ENCODE data around the gene ZBTB5. TPM values are rescaled to one million over a fixed set of nuclear protein-coding genes. Genes with fewer than 3 reads are reported as not detected.
A peak's percentile ranks its signal among the peaks of the same experiment; 100 is the strongest.
"Not testable (repeated sequence)": the region's sequence is repeated elsewhere in the genome, so short reads cannot be mapped to it uniquely, and the experiment has no call there.

The ZBTB5 gene
- total RNA-seq, 4 donors from 2014 or later, result 9.1 to 15.1 (median 12.8) TPM

- Histone ChIP-seq H3K27me3 (no peaks in the 10 kb centered on the region), H3K27ac (peak overlapping the region in 3 of 4 donors; percentile 25 to 66 (median 50)), H3K4me1 (no peaks in the 10 kb centered on the region), H3K36me3 (no peaks in the 10 kb centered on the region), H3K4me3 (peak overlapping the region in 2 of 4 donors; percentile 33 to 39), H3K9me3 (no peaks in the 10 kb centered on the region)
- DNase-seq, result no peak
- no peak for TF ChIP-seq CTCF (IDR thresholded peaks at IDR 0.05)
- TF ChIP-seq POLR2A (IDR thresholded peaks at IDR 0.05), result no peak
Measured at GRCh38 chr9:37471942-37472684, 6.9 kb upstream of the ZBTB5 start.

- DNase-seq, result peak in 1 of 3 donors; percentile 61
Measured at GRCh38 chr9:37468620-37469019, 3.4 kb upstream of the ZBTB5 start.

GRCh38 chr9:37467530-37467929, 2.3 kb upstream of the ZBTB5 start:
- peak in 2 of 3 donors; percentile 53 to 67 for DNase-seq
- Histone ChIP-seq H3K4me1 (peaks cover 0 to 15% (median 0%) of the 10 kb centered on the region in 4 donors), H3K4me3 (peak overlapping the region in 1 of 4 donors; percentile 74), H3K27ac (peak overlapping the region in 2 of 4 donors; percentile 97 to 98)
- not testable (repeated sequence) for H3K27me3 ChIP-seq, H3K36me3 ChIP-seq, H3K9me3 ChIP-seq

More at GRCh38 chr9:37468620-37469019, 3.4 kb upstream of the ZBTB5 start:
- Histone ChIP-seq H3K9me3 (no peaks in the 10 kb centered on the region), H3K27me3 (no peaks in the 10 kb centered on the region), H3K4me3 (no peak overlapping the region), H3K36me3 (no peaks in the 10 kb centered on the region), H3K4me1 (peaks cover 0 to 4% (median 0%) of the 10 kb centered on the region in 4 donors), H3K27ac (no peak overlapping the region)
- TF ChIP-seq POLR2A (IDR thresholded peaks at IDR 0.05) (no peak), CTCF (IDR thresholded peaks at IDR 0.05) (no peak)

GRCh38 chr9:37466037-37466709, 923 bp upstream of the ZBTB5 start:
- TF ChIP-seq CTCF (IDR thresholded peaks at IDR 0.05) (no peak), POLR2A (IDR thresholded peaks at IDR 0.05) (peak in 1 of 2 donors; percentile 59)
- Histone ChIP-seq H3K27me3 (no peaks in the 10 kb centered on the region), H3K4me3 (peak overlapping the region; percentile 74 to 91 (median 82)), H3K27ac (peak overlapping the region; percentile 92 to 99 (median 98)), H3K4me1 (peaks cover 0 to 29% (median 0%) of the 10 kb centered on the region in 4 donors), H3K36me3 (no peaks in the 10 kb centered on the region), H3K9me3 (no peaks in the 10 kb centered on the region)
- peak; percentile 44 to 80 (median 65) for DNase-seq

GRCh38 chr9:37464426-37465248, 613 bp downstream of the ZBTB5 start:
- no peak for TF ChIP-seq CTCF (IDR thresholded peaks at IDR 0.05)
- peak; percentile 10 to 19 for TF ChIP-seq POLR2A (IDR thresholded peaks at IDR 0.05)

More at GRCh38 chr9:37464426-37465248, 613 bp downstream of the ZBTB5 start:
- H3K4me3 ChIP-seq, result peak overlapping the region; percentile 74 to 91 (median 82)
- no peaks in the 10 kb centered on the region for H3K9me3 ChIP-seq
- no peaks in the 10 kb centered on the region for H3K36me3 ChIP-seq
- DNase-seq, result peak in 1 of 3 donors; percentile 87
- peaks cover 0 to 29% (median 0%) of the 10 kb centered on the region in 4 donors for H3K4me1 ChIP-seq
- H3K27me3 ChIP-seq, result no peaks in the 10 kb centered on the region
- peak overlapping the region; percentile 92 to 99 (median 98) for H3K27ac ChIP-seq

Data from Peyer's patch (tissue), 4 donors.